CD4-positive, alpha-beta T cell (primary cell): Measurements from ENCODE around the gene PFDN1. TPM values are rescaled to one million over a fixed set of nuclear protein-coding genes. Genes with fewer than 3 reads are reported as not detected.

ENCODE experiments used
- ATAC-seq: fragments of 200-7000 bp; cut with Tn5 transposase; one replicate; pipeline ENCODE4 v1.10.0; 2022; ENCODE audit warnings: mild to moderate bottlenecking; ENCODE audit not compliant: poor library complexity
- CTCF ChIA-PET: fragments of 350-600 bp; sonication (Branson Sonifier 250); formaldehyde crosslinking; loops from one replicate; lab custom pipeline; 2021; ENCODE audit warnings: antibody characterized with exemption, inconsistent platforms; lab: Charles Lee
- POLR2A ChIA-PET: fragments of 350-600 bp; sonication (Branson Sonifier 250); formaldehyde crosslinking; loops from one replicate; lab custom pipeline; 2021; ENCODE audit warnings: antibody characterized with exemption, inconsistent platforms; lab: Charles Lee
- DNase-seq, 14 experiments: peaks; one replicate each; pipeline ENCODE4 v3.0.0-alpha.2; 2013 to 2020; ENCODE audit warnings: mixed read lengths in 2 of 14
- H3K27ac ChIP-seq, 2 donors: one replicate each; pipeline versions ENCODE4 v1.5.1 to v1.7.0; 2013; ENCODE audit warnings: low read length in 2 of 2, low read depth in 1 of 2, mild to moderate bottlenecking in 1 of 2
- H3K27me3 ChIP-seq, 2 experiments: 1 replicate in 1 of 2; 2 replicates in 1 of 2; pipeline versions ENCODE4 v1.6.1 to v1.7.0; 2013; ENCODE audit warnings: low read length in 2 of 2, control low read depth in 1 of 2, mild to moderate bottlenecking in 1 of 2, moderate library complexity in 1 of 2; ENCODE audit not compliant: insufficient read depth in 2 of 2, control insufficient read depth in 1 of 2
- H3K36me3 ChIP-seq: one replicate; pipeline ENCODE4 v1.6.1; 2013; ENCODE audit warnings: low read length, control low read depth; ENCODE audit not compliant: insufficient read depth
- H3K4me1 ChIP-seq: one replicate; pipeline ENCODE4 v1.6.1; 2013; ENCODE audit warnings: low read length, control low read depth; ENCODE audit not compliant: insufficient read depth
- H3K4me3 ChIP-seq: one replicate; pipeline ENCODE4 v1.5.1; 2013; ENCODE audit warnings: mild to moderate bottlenecking, low read length, moderate library complexity
- H3K9me3 ChIP-seq, 2 experiments: 1 replicate in 1 of 2; 2 replicates in 1 of 2; pipeline versions ENCODE4 v1.6.1 to v1.7.0; 2013; ENCODE audit warnings: low read length in 2 of 2, mild to moderate bottlenecking in 2 of 2, control low read depth in 1 of 2, moderate library complexity in 1 of 2; ENCODE audit not compliant: control insufficient read depth in 1 of 2, insufficient read depth in 1 of 2
- H3K27ac Mint-ChIP-seq: one replicate; pipeline ENCODE4 v1.8.0; 2020; ENCODE audit warnings: mixed read lengths
- H3K27me3 Mint-ChIP-seq: one replicate; pipeline ENCODE4 v1.8.0; 2021; ENCODE audit warnings: mixed read lengths
- H3K36me3 Mint-ChIP-seq: one replicate; pipeline ENCODE4 v1.8.0; 2021; ENCODE audit warnings: low read depth, mixed read lengths
- H3K4me1 Mint-ChIP-seq: one replicate; pipeline ENCODE4 v1.8.0; 2021; ENCODE audit warnings: low read depth, mixed read lengths
- H3K4me3 Mint-ChIP-seq: one replicate; pipeline ENCODE4 v1.8.0; 2020; ENCODE audit warnings: mild to moderate bottlenecking, mixed read lengths
- H3K9me3 Mint-ChIP-seq: one replicate; pipeline ENCODE4 v1.8.0; 2020; ENCODE audit warnings: mixed read lengths
- CTCF ChIP-seq: fragments of 200-600 bp; IDR thresholded peaks from one replicate; pipeline ENCODE4 v1.8.0; 2022; ENCODE audit warnings: antibody characterized with exemption, mild to moderate bottlenecking
- intact Hi-C, 2 experiments: fragments of 100-400 bp; cut with DNase I in 1 of 2; cut with micrococcal nuclease in 1 of 2; formaldehyde crosslinking; loops; one replicate each; pipeline versions ENCODE4 v1.15.1 to v1.9.0; 2023 to 2025; cut with DNase I, micrococcal nuclease
- total RNA-seq, 174 experiments: library from RNA in 2 of 174; stranded (reverse) in 2 of 174; gene quantifications; one replicate each; pipeline ENCODE4 v1.2.3 and lab custom pipeline; 2021 to 2026

PFDN1 gene
- total RNA-seq, 2 experiments from 2014 or later: 21.3 to 22.0 TPM

GRCh38 chr5:140207250-140207964 lies 95.5 kb downstream of the PFDN1 start:
- Histone ChIP-seq H3K27ac (no peak overlapping the region), H3K4me3 (no peak overlapping the region), H3K36me3 (no peaks in the 10 kb centered on the region), H3K4me1 (no peaks in the 10 kb centered on the region), H3K9me3 (no peaks in the 10 kb centered on the region), H3K27me3 (no peaks in the 10 kb centered on the region)
- intact Hi-C loops: no loop called here
- no peak for TF ChIP-seq CTCF
- CTCF ChIA-PET: no interaction called here
- H3K4me3 Mint-ChIP-seq: no peak overlapping the region
- DNase-seq: no peak
- no peak for ATAC-seq
- no peaks in the 10 kb centered on the region for H3K27me3 Mint-ChIP-seq
- H3K36me3 Mint-ChIP-seq: no peaks in the 10 kb centered on the region
- no peaks in the 10 kb centered on the region for H3K9me3 Mint-ChIP-seq
- H3K27ac Mint-ChIP-seq: no peak overlapping the region
- POLR2A ChIA-PET: no interaction called here
- no peaks in the 10 kb centered on the region for H3K4me1 Mint-ChIP-seq

GRCh38 chr5:140205952-140206351 lies 96.9 kb downstream of the PFDN1 start:
- Histone ChIP-seq H3K4me1 (no peaks in the 10 kb centered on the region), H3K9me3 (no peaks in the 10 kb centered on the region), H3K36me3 (no peaks in the 10 kb centered on the region), H3K27ac (no peak overlapping the region), H3K4me3 (no peak overlapping the region), H3K27me3 (no peaks in the 10 kb centered on the region)
- ATAC-seq: no peak
- intact Hi-C loops: no loop called here
- no peak overlapping the region for H3K4me3 Mint-ChIP-seq
- POLR2A ChIA-PET: no interaction called here
- no peak overlapping the region for H3K27ac Mint-ChIP-seq
- H3K4me1 Mint-ChIP-seq: no peaks in the 10 kb centered on the region
- CTCF ChIA-PET: no interaction called here
- DNase-seq: no peak
- H3K9me3 Mint-ChIP-seq: no peaks in the 10 kb centered on the region
- no peaks in the 10 kb centered on the region for H3K27me3 Mint-ChIP-seq
- no peak for TF ChIP-seq CTCF
- H3K36me3 Mint-ChIP-seq: no peaks in the 10 kb centered on the region

- no peaks in the 10 kb centered on the region for H3K9me3 ChIP-seq
- Mint-ChIP-seq H3K27me3 (no peaks in the 10 kb centered on the region), H3K36me3 (no peaks in the 10 kb centered on the region), H3K4me3 (no peak overlapping the region), H3K4me1 (no peaks in the 10 kb centered on the region), H3K27ac (no peak overlapping the region), H3K9me3 (no peaks in the 10 kb centered on the region)
- no peaks in the 10 kb centered on the region for H3K36me3 ChIP-seq
- H3K4me3 ChIP-seq: no peak overlapping the region
- H3K4me1 ChIP-seq: no peaks in the 10 kb centered on the region
- POLR2A ChIA-PET: no interaction called here
- DNase-seq (no peak), ATAC-seq (no peak)
- TF ChIP-seq CTCF: no peak
- H3K27me3 ChIP-seq: no peaks in the 10 kb centered on the region
- intact Hi-C loops: no loop called here
- no peak overlapping the region for H3K27ac ChIP-seq
- CTCF ChIA-PET: no interaction called here
Measured at GRCh38 chr5:140205216-140205615, 97.7 kb downstream of the PFDN1 start.
